Measurements from ENCODE around the gene POLR3E.

DNA sequence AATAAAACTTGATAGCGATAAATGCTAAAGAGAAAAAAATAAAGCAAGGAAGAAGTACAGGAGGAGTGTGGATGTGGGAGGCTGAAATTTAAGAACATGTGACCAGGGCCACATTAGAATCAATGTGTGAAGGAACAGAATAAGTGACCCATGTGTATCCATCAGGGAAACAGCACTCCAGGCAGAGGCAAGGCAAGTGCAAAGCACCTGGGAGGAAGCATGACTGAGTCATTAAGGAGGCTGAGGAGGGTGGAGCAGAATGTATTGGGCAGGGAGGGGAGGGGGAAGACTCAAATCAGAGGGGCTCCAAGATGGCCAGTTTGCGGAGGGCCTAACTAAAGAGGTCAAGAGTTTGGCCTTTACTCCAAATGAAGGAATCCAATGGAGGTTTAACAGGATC lies 69.2 kb downstream of the POLR3E start:
- TF ChIP-seq CTCF (IDR thresholded peaks at IDR 0.05; ENCODE audit: poor library complexity) = no peak
- no peak for TF ChIP-seq EZH2 (IDR thresholded peaks at IDR 0.05; ENCODE audit: borderline replicate concordance)
